Karpas-422 (cell line): ENCODE measurements around the gene PER3. TPM values are rescaled to one million over a fixed set of nuclear protein-coding genes. Genes with fewer than 3 reads are reported as not detected.

ENCODE experiments used
- DNase-seq: peaks from one replicate; pipeline ENCODE4 v3.0.0-alpha.2; 2015
- H2AFZ ChIP-seq: fragments of 200-600 bp; sonication (generic); 2 replicates; pipeline ENCODE4 v1.6.1; 2014; ENCODE audit warnings: antibody characterized with exemption, low read length, mixed read lengths
- H3K27ac ChIP-seq: fragments of 200-600 bp; sonication (generic); 2 replicates; pipeline ENCODE4 v1.5.1; 2014; ENCODE audit warnings: mild to moderate bottlenecking, low read length, moderate library complexity
- H3K27me3 ChIP-seq: fragments of 200-600 bp; sonication (generic); 2 replicates; pipeline ENCODE4 v1.6.1; 2014; ENCODE audit warnings: low read length, mixed read lengths
- H3K36me3 ChIP-seq: fragments of 200-600 bp; sonication (generic); 2 replicates; pipeline ENCODE4 v1.6.1; 2014; ENCODE audit warnings: low read length, mixed read lengths; ENCODE audit not compliant: insufficient read depth
- H3K4me1 ChIP-seq: fragments of 200-600 bp; sonication (generic); 2 replicates; pipeline ENCODE4 v1.6.1; 2014; ENCODE audit warnings: mild to moderate bottlenecking, low read length, mixed read lengths
- H3K4me2 ChIP-seq: fragments of 200-600 bp; sonication (generic); 2 replicates; pipeline ENCODE4 v1.6.1; 2014; ENCODE audit warnings: low read length, low read depth, mild to moderate bottlenecking; ENCODE audit not compliant: poor library complexity, severe bottlenecking
- H3K4me3 ChIP-seq: fragments of 200-600 bp; sonication (generic); 2 replicates; pipeline ENCODE4 v1.5.1; 2014; ENCODE audit warnings: mild to moderate bottlenecking, antibody characterized with exemption, low read length, mixed read lengths
- H3K79me2 ChIP-seq: fragments of 200-600 bp; sonication (generic); 2 replicates; pipeline ENCODE4 v1.6.1; 2014; ENCODE audit warnings: mild to moderate bottlenecking, low read length, mixed read lengths
- H3K9ac ChIP-seq: fragments of 200-600 bp; sonication (generic); 2 replicates; pipeline ENCODE4 v1.6.0; 2014; ENCODE audit warnings: low read length
- H3K9me2 ChIP-seq: fragments of 200-600 bp; sonication (generic), shearing (Covaris generic); replicated peaks from 2 replicates; pipeline ENCODE4 v1.6.0; 2014; ENCODE audit warnings: mild to moderate bottlenecking, low read length, moderate library complexity; ENCODE audit not compliant: insufficient read depth
- H3K9me3 ChIP-seq: fragments of 300-700, 200-600 bp; sonication (generic); 2 replicates; pipeline ENCODE4 v1.6.1; 2014; ENCODE audit warnings: low read length, mixed read lengths
- H4K20me1 ChIP-seq: fragments of 200-600 bp; sonication (generic); 2 replicates; pipeline ENCODE4 v1.6.1; 2014; ENCODE audit warnings: mild to moderate bottlenecking, antibody characterized with exemption, low read length, low read depth; ENCODE audit not compliant: insufficient read depth
- total RNA-seq: library from RNA; depleted of rRNA; stranded (reverse); fragments of >200 nt; shearing (Covaris generic); gene quantifications from 2 replicates; pipeline ENCODE4 v1.2.3, GENCODE V29; 2014; ENCODE audit warnings: low replicate concordance

Gene PER3
- total RNA-seq, 1 experiment from 2014 or later, result 3.5 TPM

DNA sequence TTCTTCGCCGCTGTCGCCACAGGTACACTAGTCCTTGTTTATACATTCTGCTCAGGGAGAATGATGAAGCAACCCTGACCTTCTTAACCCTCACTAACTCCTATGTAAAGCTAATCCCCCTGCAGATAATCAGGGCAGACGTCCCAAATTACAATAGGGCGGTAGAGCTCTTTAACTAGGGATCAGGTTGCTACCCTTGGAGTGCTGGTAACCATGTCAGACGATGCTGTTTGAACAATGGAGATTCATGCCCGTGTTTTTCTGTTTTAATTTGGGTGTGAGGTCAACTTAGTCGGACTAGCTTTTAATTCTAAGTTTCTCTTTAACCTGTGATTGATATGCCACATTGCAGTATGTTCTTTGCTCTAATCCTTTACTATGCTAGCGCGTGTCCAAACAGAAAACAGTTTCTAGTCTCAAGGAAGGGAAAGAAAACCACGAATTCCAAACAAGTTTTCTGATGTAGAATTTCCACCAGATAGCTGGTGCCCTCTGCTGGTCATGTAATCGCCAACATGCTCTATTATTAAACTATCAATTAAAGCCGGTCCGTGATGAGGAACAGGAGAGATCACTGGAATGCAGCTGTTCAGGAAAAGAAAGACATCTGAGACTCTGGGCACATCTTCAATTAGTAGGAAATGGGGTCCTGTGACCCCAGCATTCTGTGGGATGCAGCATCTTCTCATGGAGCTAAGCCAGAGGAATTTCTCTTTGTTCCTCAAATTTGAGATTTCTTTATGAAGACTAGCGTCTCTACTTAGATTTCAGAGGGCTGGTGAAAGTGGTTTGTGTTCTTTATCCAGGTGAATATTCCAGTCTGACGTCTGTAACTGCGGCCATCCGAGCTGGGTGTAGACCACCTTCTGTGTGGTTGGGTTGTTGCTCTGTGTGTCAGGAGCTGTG, 31.3 kb upstream of the PER3 start:
- H3K79me2 ChIP-seq, result no peaks in the 10 kb centered on the region
- H3K4me2 ChIP-seq, result no peak overlapping the region
- peak; percentile 78 for DNase-seq

DNA sequence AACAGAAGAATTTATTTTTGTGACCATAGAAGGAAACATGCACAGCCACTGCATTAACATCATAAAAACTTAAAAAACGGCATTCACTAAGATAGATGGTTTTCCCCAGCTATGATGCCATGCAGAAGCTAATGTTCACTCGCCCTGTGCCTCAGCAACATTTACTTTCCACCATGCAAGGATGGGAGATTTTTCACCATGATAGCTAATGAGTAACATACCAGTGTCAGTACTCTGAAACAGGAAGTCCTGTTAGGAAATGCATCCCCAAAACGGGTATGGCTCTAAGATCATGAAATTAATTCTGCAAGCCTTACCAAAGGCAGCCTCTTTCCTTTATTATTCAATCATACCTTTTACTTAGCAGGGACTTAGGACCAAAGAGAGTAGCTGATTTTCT, 30.4 kb upstream of the PER3 start:
- Histone ChIP-seq H3K4me1 (0 out of 2 replicates have a peak, but pooled peaks cover 2% of the 10 kb centered on the region), H3K27me3 (no peaks in the 10 kb centered on the region), H3K36me3 (no peaks in the 10 kb centered on the region), H3K27ac (no peak overlapping the region), H3K9me3 (no peaks in the 10 kb centered on the region), H2AFZ (no peak overlapping the region), H3K4me2 (no peak overlapping the region), H3K4me3 (no peak overlapping the region), H4K20me1 (no peaks in the 10 kb centered on the region), H3K9ac (no peak overlapping the region), H3K9me2 (no peaks in the 10 kb centered on the region), H3K79me2 (no peaks in the 10 kb centered on the region)
- no peak for DNase-seq

More for the DNA sequence above, 31.3 kb upstream of the PER3 start:
- Histone ChIP-seq H3K27me3 (no peaks in the 10 kb centered on the region), H3K9me2 (no peaks in the 10 kb centered on the region), H4K20me1 (no peaks in the 10 kb centered on the region), H3K9me3 (no peaks in the 10 kb centered on the region), H3K4me1 (0 out of 2 replicates have a peak, but pooled peaks cover 3% of the 10 kb centered on the region), H2AFZ (no peak overlapping the region), H3K27ac (no peak overlapping the region), H3K9ac (no peak overlapping the region), H3K36me3 (no peaks in the 10 kb centered on the region), H3K4me3 (no peak overlapping the region)

DNA sequence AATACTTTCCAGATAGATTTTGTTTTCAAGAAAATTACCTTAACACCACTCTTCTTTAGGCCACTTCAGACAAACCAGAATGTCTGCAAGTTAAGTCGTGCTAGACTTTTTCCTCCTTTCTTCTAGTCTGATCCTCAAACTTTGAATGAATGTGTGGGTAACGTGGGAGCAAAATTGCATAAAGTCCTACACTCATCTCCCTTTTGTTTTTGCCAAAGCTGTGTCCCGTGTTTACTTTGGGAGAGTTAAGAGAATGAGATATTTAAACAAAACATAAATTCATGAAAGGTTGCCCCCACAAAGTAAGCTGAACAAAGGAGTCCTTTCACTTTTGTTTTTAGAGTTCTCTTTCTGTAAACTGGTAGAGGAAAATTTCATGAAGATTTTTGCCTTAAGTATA, 29.9 kb upstream of the PER3 start:
- no peaks in the 10 kb centered on the region for H3K9me3 ChIP-seq
- H2AFZ ChIP-seq, result 0 out of 2 replicates have a peak overlapping the region, but pooled peaks have one; percentile 12
- no peak overlapping the region for H3K27ac ChIP-seq
- no peaks in the 10 kb centered on the region for H3K79me2 ChIP-seq
- no peak overlapping the region for H3K4me3 ChIP-seq
- H3K9me2 ChIP-seq, result no peaks in the 10 kb centered on the region
- no peak overlapping the region for H3K4me2 ChIP-seq
- no peaks in the 10 kb centered on the region for H3K27me3 ChIP-seq
- H4K20me1 ChIP-seq, result no peaks in the 10 kb centered on the region
- no peaks in the 10 kb centered on the region for H3K36me3 ChIP-seq
- no peak overlapping the region for H3K9ac ChIP-seq
- no peaks in the 10 kb centered on the region for H3K4me1 ChIP-seq
- DNase-seq, result no peak

DNA sequence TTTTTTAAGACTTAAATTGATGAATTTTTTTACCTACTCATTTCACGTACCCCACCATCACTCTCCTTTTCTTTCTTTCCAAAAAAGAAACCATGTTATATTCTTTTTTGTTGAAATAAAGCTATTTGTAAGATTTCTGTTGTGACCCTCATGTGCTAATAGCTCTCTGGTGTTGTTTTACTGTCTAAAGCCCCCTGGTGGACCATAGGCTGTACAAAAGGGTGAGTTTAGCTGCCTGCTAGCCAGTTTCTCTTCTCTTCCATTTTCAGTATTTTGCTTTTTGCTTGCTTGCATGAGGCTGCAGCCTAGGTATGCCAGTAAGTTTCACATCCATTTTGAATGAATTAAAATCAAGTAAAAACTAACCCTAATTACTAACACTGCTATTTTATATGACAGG, 28.6 kb upstream of the PER3 start:
- no peak overlapping the region for H2AFZ ChIP-seq
- H3K4me2 ChIP-seq, result no peak overlapping the region
- H3K27ac ChIP-seq, result no peak overlapping the region
- H3K4me1 ChIP-seq, result no peaks in the 10 kb centered on the region
- no peaks in the 10 kb centered on the region for H4K20me1 ChIP-seq
- no peaks in the 10 kb centered on the region for H3K27me3 ChIP-seq
- H3K9me3 ChIP-seq, result no peaks in the 10 kb centered on the region
- no peaks in the 10 kb centered on the region for H3K79me2 ChIP-seq
- no peak overlapping the region for H3K4me3 ChIP-seq
- H3K9ac ChIP-seq, result no peak overlapping the region
- no peaks in the 10 kb centered on the region for H3K9me2 ChIP-seq
- H3K36me3 ChIP-seq, result no peaks in the 10 kb centered on the region
- DNase-seq, result peak; percentile 62

DNA sequence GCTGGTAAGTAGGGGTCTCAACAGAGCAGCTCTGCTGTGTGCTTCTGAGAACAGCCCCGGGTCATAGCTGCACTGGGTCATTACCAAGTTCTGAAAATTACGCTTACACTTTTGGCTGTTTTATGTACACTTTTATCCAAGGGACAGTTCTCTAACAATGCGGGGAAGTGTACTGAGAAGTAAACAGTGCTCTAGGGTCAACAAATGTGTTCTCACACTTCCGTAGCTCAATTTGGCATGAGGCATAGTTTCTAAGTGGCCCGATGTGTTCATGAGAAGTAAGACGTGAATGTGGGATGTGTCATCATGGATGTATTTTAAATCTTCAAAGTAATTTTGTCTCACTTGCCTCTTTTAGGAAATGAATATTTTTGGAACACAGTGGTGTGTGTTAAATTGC, 23.8 kb upstream of the PER3 start:
- DNase-seq, result no peak
- Histone ChIP-seq H2AFZ (no peak overlapping the region), H3K9me3 (no peaks in the 10 kb centered on the region)

GRCh38 chr1:7761103-7761502, 23.0 kb upstream of the PER3 start:
- no peak overlapping the region for H3K4me3 ChIP-seq
- H3K27me3 ChIP-seq, result 0 out of 2 replicates have a peak, but pooled peaks cover 3% of the 10 kb centered on the region
- H2AFZ ChIP-seq, result no peak overlapping the region
- DNase-seq, result no peak
- H4K20me1 ChIP-seq, result no peaks in the 10 kb centered on the region
- no peak overlapping the region for H3K9ac ChIP-seq
- H3K79me2 ChIP-seq, result no peaks in the 10 kb centered on the region
- H3K36me3 ChIP-seq, result no peaks in the 10 kb centered on the region
- H3K9me2 ChIP-seq, result no peaks in the 10 kb centered on the region
- no peak overlapping the region for H3K4me2 ChIP-seq
- H3K9me3 ChIP-seq, result no peaks in the 10 kb centered on the region
- H3K27ac ChIP-seq, result no peak overlapping the region
- H3K4me1 ChIP-seq, result no peaks in the 10 kb centered on the region

More for the DNA sequence above, 23.8 kb upstream of the PER3 start:
- H3K36me3 ChIP-seq, result no peaks in the 10 kb centered on the region
- no peaks in the 10 kb centered on the region for H4K20me1 ChIP-seq
- H3K27me3 ChIP-seq, result 0 out of 2 replicates have a peak, but pooled peaks cover 3% of the 10 kb centered on the region
- H3K9ac ChIP-seq, result no peak overlapping the region
- no peak overlapping the region for H3K4me2 ChIP-seq
- H3K4me1 ChIP-seq, result no peaks in the 10 kb centered on the region
- no peaks in the 10 kb centered on the region for H3K79me2 ChIP-seq
- no peak overlapping the region for H3K4me3 ChIP-seq
- H3K9me2 ChIP-seq, result no peaks in the 10 kb centered on the region
- no peak overlapping the region for H3K27ac ChIP-seq

GRCh38 chr1:7767176-7767575, 16.9 kb upstream of the PER3 start:
- H3K79me2 ChIP-seq, result peaks cover 8% of the 10 kb centered on the region
- no peak overlapping the region for H3K4me3 ChIP-seq
- H3K27me3 ChIP-seq, result 0 out of 2 replicates have a peak, but pooled peaks cover 3% of the 10 kb centered on the region
- no peaks in the 10 kb centered on the region for H3K9me2 ChIP-seq
- H3K9ac ChIP-seq, result no peak overlapping the region
- no peak overlapping the region for H2AFZ ChIP-seq
- no peak for DNase-seq
- peaks cover 13% of the 10 kb centered on the region for H3K4me1 ChIP-seq
- H3K27ac ChIP-seq, result no peak overlapping the region
- no peaks in the 10 kb centered on the region for H3K36me3 ChIP-seq
- no peaks in the 10 kb centered on the region for H3K9me3 ChIP-seq
- H3K4me2 ChIP-seq, result no peak overlapping the region
- H4K20me1 ChIP-seq, result peaks cover 7% of the 10 kb centered on the region

DNA sequence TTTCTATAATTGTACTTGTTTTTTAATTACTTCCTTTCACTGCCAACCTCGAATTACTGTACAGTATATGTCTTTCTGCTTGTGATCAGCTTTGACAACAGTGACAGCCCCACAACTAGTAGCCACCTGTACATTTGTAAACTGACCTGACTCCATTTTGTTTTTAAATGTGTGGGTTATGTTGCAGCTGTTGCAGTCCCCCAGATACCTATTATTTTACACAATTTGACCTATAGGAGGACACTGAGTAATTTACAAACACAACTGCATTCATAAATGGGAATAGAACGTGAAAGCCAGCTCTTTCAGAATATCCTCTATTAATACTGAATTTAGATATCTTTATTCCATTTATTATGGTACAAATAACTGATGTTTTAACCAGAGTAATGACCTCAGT, 15.5 kb upstream of the PER3 start:
- no peak for DNase-seq
- H3K9ac ChIP-seq, result no peak overlapping the region
- H3K27me3 ChIP-seq, result 0 out of 2 replicates have a peak, but pooled peaks cover 3% of the 10 kb centered on the region
- H3K27ac ChIP-seq, result no peak overlapping the region
- no peaks in the 10 kb centered on the region for H3K9me2 ChIP-seq
- H3K36me3 ChIP-seq, result no peaks in the 10 kb centered on the region
- H3K4me1 ChIP-seq, result peaks cover 18% of the 10 kb centered on the region
- no peaks in the 10 kb centered on the region for H3K9me3 ChIP-seq
- H3K79me2 ChIP-seq, result peaks cover 22% of the 10 kb centered on the region
- no peak overlapping the region for H3K4me3 ChIP-seq
- peaks cover 8% of the 10 kb centered on the region for H4K20me1 ChIP-seq
- H2AFZ ChIP-seq, result no peak overlapping the region
- H3K4me2 ChIP-seq, result no peak overlapping the region
